H9 (cell line): ENCODE measurements around the gene CD7. TPM values are rescaled to one million over a fixed set of nuclear protein-coding genes. Genes with fewer than 3 reads are reported as not detected.

Source experiments
- DNase-seq: peaks from one replicate; pipeline ENCODE4 v3.0.0-alpha.2; 2017
- H2AFZ ChIP-seq: one replicate; pipeline ENCODE4 v1.6.1; 2013; ENCODE audit warnings: mild to moderate bottlenecking, low read length, control low read depth, moderate library complexity
- H2AK5ac ChIP-seq: 2 replicates; pipeline ENCODE4 v1.6.1; 2013; ENCODE audit warnings: low read length, control low read depth, mixed read lengths; ENCODE audit not compliant: insufficient read length
- H2BK120ac ChIP-seq: one replicate; pipeline ENCODE4 v1.6.1; 2013; ENCODE audit warnings: low read depth, mild to moderate bottlenecking, low read length, control low read depth, inconsistent platforms; ENCODE audit not compliant: poor library complexity, severe bottlenecking
- H2BK12ac ChIP-seq: 2 replicates; pipeline ENCODE4 v1.6.1; 2013; ENCODE audit warnings: low read length, control low read depth, mixed read lengths, low read depth; ENCODE audit not compliant: insufficient read length
- H2BK15ac ChIP-seq: 2 replicates; pipeline ENCODE4 v1.6.1; 2013; ENCODE audit warnings: low read depth, low read length, control low read depth
- H2BK20ac ChIP-seq: one replicate; pipeline ENCODE4 v1.6.1; 2013; ENCODE audit warnings: low read depth, mild to moderate bottlenecking, low read length, control low read depth, inconsistent platforms; ENCODE audit not compliant: poor library complexity, severe bottlenecking
- H2BK5ac ChIP-seq: 2 replicates; pipeline ENCODE4 v1.6.1; 2013; ENCODE audit warnings: low read length, control low read depth, mixed read lengths; ENCODE audit not compliant: insufficient read length
- H3K14ac ChIP-seq: 2 replicates; pipeline ENCODE4 v1.6.1; 2013; ENCODE audit warnings: low read length, control low read depth; ENCODE audit not compliant: insufficient read depth
- H3K18ac ChIP-seq: 2 replicates; pipeline ENCODE4 v1.6.1; 2013; ENCODE audit warnings: low read depth, mild to moderate bottlenecking, mixed read lengths, low read length, control low read depth; ENCODE audit not compliant: insufficient read length
- H3K23ac ChIP-seq: 2 replicates; pipeline ENCODE4 v1.6.1; 2013; ENCODE audit warnings: low read length, control low read depth, mixed read lengths, low read depth; ENCODE audit not compliant: insufficient read length
- H3K23me2 ChIP-seq: 2 replicates; pipeline ENCODE4 v1.6.1; 2013; ENCODE audit warnings: low read depth, mild to moderate bottlenecking, mixed read lengths, low read length, control low read depth; ENCODE audit not compliant: insufficient read length, poor library complexity, severe bottlenecking
- H3K27ac ChIP-seq: 2 replicates; pipeline ENCODE4 v1.5.1; 2013; ENCODE audit warnings: low read length, control low read depth, mixed read lengths, low read depth; ENCODE audit not compliant: insufficient read length
- H3K27me3 ChIP-seq: 2 replicates; pipeline ENCODE4 v1.6.1; 2013; ENCODE audit warnings: low read length, control low read depth, inconsistent platforms; ENCODE audit not compliant: insufficient read depth
- H3K4ac ChIP-seq: 2 replicates; pipeline ENCODE4 v1.6.1; 2013; ENCODE audit warnings: low read depth, mild to moderate bottlenecking, control low read depth, inconsistent platforms, low read length, moderate library complexity
- H3K4me1 ChIP-seq: 2 replicates; pipeline ENCODE4 v1.6.1; 2013; ENCODE audit warnings: low read length, control low read depth, inconsistent platforms; ENCODE audit not compliant: insufficient read depth
- H3K4me2 ChIP-seq: 2 replicates; pipeline ENCODE4 v1.6.1; 2013; ENCODE audit warnings: low read length, control low read depth, mixed read lengths; ENCODE audit not compliant: insufficient read length, insufficient read depth
- H3K56ac ChIP-seq: 2 replicates; pipeline ENCODE4 v1.6.1; 2013; ENCODE audit warnings: low read depth, mild to moderate bottlenecking, mixed read lengths, low read length, control low read depth; ENCODE audit not compliant: insufficient read length
- H3K79me1 ChIP-seq: 2 replicates; pipeline ENCODE4 v1.6.1; 2013; ENCODE audit warnings: low read depth, mild to moderate bottlenecking, moderate library complexity, low read length, control low read depth, inconsistent platforms; ENCODE audit not compliant: insufficient read depth, poor library complexity, severe bottlenecking
- H3K79me2 ChIP-seq: 2 replicates; pipeline ENCODE4 v1.6.1; 2013; ENCODE audit warnings: low read length, control low read depth, inconsistent platforms; ENCODE audit not compliant: insufficient read depth
- H3K9ac ChIP-seq: 2 replicates; pipeline ENCODE4 v1.6.1; 2013; ENCODE audit warnings: low read length, control low read depth, mixed read lengths; ENCODE audit not compliant: insufficient read length; ENCODE audit errors: extremely low read depth
- H3K9me3 ChIP-seq: one replicate; pipeline ENCODE4 v1.6.1; 2013; ENCODE audit warnings: low read depth, low read length, inconsistent platforms; ENCODE audit not compliant: control insufficient read depth
- H3T11ph ChIP-seq: one replicate; pipeline ENCODE4 v1.6.1; 2013; ENCODE audit warnings: mild to moderate bottlenecking, low read length, control low read depth, inconsistent platforms
- H4K20me1 ChIP-seq: one replicate; pipeline ENCODE4 v1.6.1; 2013; ENCODE audit not compliant: control insufficient read depth, insufficient read length, insufficient read depth
- H4K5ac ChIP-seq: 2 replicates; pipeline ENCODE4 v1.6.1; 2013; ENCODE audit warnings: low read depth, mild to moderate bottlenecking, mixed read lengths, low read length, control low read depth; ENCODE audit not compliant: insufficient read length
- H4K8ac ChIP-seq: replicated peaks from 2 replicates; pipeline ENCODE4 v1.6.1; 2013; ENCODE audit warnings: low read length, control low read depth, mixed read lengths, low read depth; ENCODE audit not compliant: insufficient read length
- H4K91ac ChIP-seq: 2 replicates; pipeline ENCODE4 v1.6.1; 2013; ENCODE audit warnings: low read depth, mild to moderate bottlenecking, moderate library complexity, mixed read lengths, low read length, control low read depth; ENCODE audit not compliant: insufficient read length
- H3K27ac Mint-ChIP-seq, 3 experiments: 2 replicates in 2 of 3; 3 replicates in 1 of 3; pipeline ENCODE4 v1.8.0; 2020 to 2021; ENCODE audit warnings: mixed read lengths in 3 of 3, mild to moderate bottlenecking in 1 of 3, moderate library complexity in 1 of 3
- H3K27me3 Mint-ChIP-seq: 2 replicates; pipeline ENCODE4 v1.8.0; 2021; ENCODE audit warnings: low read depth, mild to moderate bottlenecking, moderate library complexity, mixed read lengths
- H3K36me3 Mint-ChIP-seq, 3 experiments: 2 replicates in 2 of 3; 3 replicates in 1 of 3; pipeline ENCODE4 v1.8.0; 2020 to 2021; ENCODE audit warnings: low read depth in 3 of 3, mixed read lengths in 3 of 3; ENCODE audit not compliant: insufficient read depth in 1 of 3
- H3K4me1 Mint-ChIP-seq, 2 experiments: 2 replicates each; pipeline ENCODE4 v1.8.0; 2020; ENCODE audit warnings: mixed read lengths in 2 of 2
- H3K4me3 Mint-ChIP-seq, 2 experiments: 2 replicates in 1 of 2; 3 replicates in 1 of 2; pipeline ENCODE4 v1.8.0; 2020 to 2021; ENCODE audit warnings: mild to moderate bottlenecking in 2 of 2, mixed read lengths in 2 of 2, moderate library complexity in 1 of 2
- H3K9me3 Mint-ChIP-seq, 2 experiments: 2 replicates in 1 of 2; 3 replicates in 1 of 2; pipeline ENCODE4 v1.8.0; 2020; ENCODE audit warnings: mild to moderate bottlenecking in 2 of 2, mixed read lengths in 2 of 2, moderate library complexity in 1 of 2
- CTCF ChIP-seq: fragments of 200-600 bp; sonication (generic); conservative IDR thresholded peaks from 3 replicates; pipeline ENCODE4 v1.8.0; 2021; ENCODE audit warnings: antibody characterized with exemption, mild to moderate bottlenecking
- WGBS: extraction: QIAGEN DNeasy Blood & Tissue Kit; methylation state at CpG from one replicate; pipeline ENCODE4 v1.1.7; 2013; ENCODE audit warnings: missing lambda C conversion rate, low lambda C conversion rate, mixed read lengths; ENCODE audit not compliant: insufficient read length; ENCODE audit errors: extremely low coverage; 5-methylcytosine and 5-hydroxymethylcytosine counted together
- total RNA-seq: library from RNA; stranded (reverse); gene quantifications from 2 replicates; pipeline ENCODE4 v1.2.1, GENCODE V29; 2021

Gene CD7
- total RNA-seq, 1 experiment from 2014 or later: 0.35 TPM

GRCh38 chr17:82303944-82304808 lies 13.2 kb downstream of the CD7 start:
- Histone ChIP-seq H2BK20ac (no peak overlapping the region), H3K27me3 (no peaks in the 10 kb centered on the region), H3K23me2 (peaks cover 3% of the 10 kb centered on the region), H3K56ac (no peak overlapping the region), H2AK5ac (no peak overlapping the region), H4K8ac (no peak overlapping the region), H3K4me2 (no peak overlapping the region), H2BK120ac (no peak overlapping the region), H3K79me2 (no peaks in the 10 kb centered on the region), H3K27ac (no peak overlapping the region), H2BK5ac (no peak overlapping the region), H2AFZ (no peak overlapping the region), H2BK15ac (no peak overlapping the region), H3K23ac (no peak overlapping the region), H3K4me1 (no peaks in the 10 kb centered on the region), H3K9me3 (no peaks in the 10 kb centered on the region), H3K18ac (no peak overlapping the region), H3K9ac (no peak overlapping the region), H4K5ac (no peak overlapping the region), H3K4ac (no peak overlapping the region), H4K91ac (no peak overlapping the region), H2BK12ac (no peak overlapping the region), H4K20me1 (no peaks in the 10 kb centered on the region), H3K79me1 (no peaks in the 10 kb centered on the region), H3K14ac (no peak overlapping the region; the same call in 1 of the 2 replicates), H3T11ph (no peak overlapping the region)
- Mint-ChIP-seq H3K4me3 (no peak overlapping the region; a peak in 1 of 5 replicates), H3K36me3 (no peaks in the 10 kb centered on the region), H3K27ac (no peak overlapping the region), H3K27me3 (peaks cover 23% of the 10 kb centered on the region), H3K9me3 (no peaks in the 10 kb centered on the region; a peak in 2 of 5 replicates), H3K4me1 (peaks cover 2 to 6% of the 10 kb centered on the region in 2 experiments; a peak in 1 of 4 replicates)
- WGBS: no CpG with 5 or more reads among the region's 26 CpGs
- no peak for DNase-seq
- TF ChIP-seq CTCF: no peak
